Measurements from ENCODE around the gene TOGARAM2.

Gene TOGARAM2

DNA sequence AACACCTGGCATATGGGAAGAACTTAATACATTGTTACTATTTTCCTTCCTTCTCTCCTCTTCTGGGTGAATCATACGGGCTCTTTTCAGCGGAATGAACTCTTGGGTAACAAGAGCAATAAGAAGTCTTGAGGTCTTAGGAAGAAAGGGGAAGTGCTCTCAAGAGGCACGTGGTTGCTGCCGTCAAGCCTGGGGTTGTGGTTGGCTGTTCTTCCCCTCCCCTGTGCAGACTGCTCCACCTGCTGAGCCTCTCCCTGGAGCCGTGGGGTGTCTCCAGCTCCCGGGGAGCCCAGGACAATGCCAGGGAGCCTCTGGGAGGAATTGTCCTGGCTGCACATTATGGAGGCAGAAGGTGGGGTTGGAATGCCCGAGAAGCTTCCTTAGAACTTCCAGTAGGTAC lies 19.4 kb downstream of the TOGARAM2 start:
- no peak for DNase-seq (ENCODE audit: low read depth)

DNA sequence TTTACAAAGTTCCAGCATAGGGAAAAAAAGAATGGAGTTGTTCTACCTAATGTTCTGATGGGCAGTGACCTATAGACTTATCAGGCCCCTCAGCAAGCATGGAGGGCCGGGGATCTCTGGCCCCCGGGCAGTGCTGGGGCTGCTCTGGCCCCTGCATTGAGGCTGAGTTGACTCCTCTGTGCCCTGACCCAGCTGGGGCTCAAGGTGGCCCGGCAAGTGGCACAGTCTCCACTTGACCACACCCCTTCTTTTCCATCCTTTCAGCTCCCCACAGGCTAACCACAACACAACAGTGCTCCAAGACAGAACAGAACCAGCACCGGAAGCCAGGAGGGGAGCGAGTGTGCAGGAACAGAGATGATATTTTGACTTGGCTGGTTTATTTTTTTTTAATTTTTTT lies 19.9 kb downstream of the TOGARAM2 start:
- no peak for DNase-seq (ENCODE audit: low read depth)

DNA sequence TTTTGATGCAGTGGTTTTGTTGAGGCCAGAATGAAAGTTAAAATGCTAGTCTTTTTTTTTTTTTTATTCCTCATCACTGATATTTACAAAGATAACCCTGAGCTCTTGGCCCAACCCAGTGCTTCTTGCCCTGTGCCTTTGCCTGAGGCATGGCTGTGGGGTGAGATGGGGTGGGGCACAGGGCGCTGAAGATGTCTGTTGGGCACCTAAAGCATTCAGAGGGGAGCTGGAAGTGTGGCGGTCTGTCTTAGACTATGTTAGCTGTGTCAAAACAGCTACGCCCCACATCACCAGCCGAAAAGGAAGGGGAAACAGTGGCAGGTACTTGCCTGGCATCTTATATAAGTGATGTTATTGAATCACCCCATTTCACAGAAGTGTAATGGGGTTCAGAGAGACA lies 20.7 kb downstream of the TOGARAM2 start:
- no peak for DNase-seq (ENCODE audit: low read depth)

DNA sequence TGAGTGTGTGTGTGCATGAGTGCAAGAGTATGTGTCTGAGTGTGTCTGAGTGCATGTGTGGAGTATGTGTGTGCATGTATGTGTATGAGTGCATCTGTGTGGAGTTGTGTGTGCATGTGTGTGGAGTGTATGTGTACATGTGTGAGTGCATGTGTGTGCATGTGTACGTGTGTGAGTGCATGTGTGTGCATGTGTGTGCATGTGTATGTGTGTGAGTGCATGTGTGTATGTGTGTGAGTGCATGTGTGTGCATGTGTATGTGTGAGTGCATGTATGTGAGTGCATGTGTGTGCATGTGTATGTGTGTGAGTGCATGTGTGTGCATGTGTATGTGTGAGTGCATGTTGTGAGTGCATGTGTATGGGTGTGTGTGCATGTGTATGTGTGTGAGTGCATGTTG lies 23.7 kb downstream of the TOGARAM2 start:
- no peak for DNase-seq (ENCODE audit: low read depth)

DNA sequence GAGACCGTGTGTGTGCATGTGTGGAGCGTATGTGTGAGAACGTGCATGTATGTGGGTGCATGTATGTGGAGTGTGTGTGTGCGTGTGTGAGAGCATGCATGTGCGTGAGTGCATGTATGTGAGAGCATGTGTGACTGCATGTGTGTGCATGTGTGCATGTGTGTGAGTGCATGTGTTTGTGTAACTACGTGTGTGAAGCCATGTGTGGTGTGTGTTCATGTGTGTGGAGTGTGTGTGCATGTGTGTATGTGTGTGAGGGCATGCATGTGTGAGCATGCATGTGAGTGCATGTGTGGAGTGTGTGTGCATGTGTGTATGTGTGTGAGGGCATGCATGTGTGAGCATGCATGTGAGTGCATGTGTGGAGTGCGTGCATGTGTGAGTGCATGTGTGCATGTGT lies 24.2 kb downstream of the TOGARAM2 start:
- no peak for DNase-seq (ENCODE audit: low read depth)

DNA sequence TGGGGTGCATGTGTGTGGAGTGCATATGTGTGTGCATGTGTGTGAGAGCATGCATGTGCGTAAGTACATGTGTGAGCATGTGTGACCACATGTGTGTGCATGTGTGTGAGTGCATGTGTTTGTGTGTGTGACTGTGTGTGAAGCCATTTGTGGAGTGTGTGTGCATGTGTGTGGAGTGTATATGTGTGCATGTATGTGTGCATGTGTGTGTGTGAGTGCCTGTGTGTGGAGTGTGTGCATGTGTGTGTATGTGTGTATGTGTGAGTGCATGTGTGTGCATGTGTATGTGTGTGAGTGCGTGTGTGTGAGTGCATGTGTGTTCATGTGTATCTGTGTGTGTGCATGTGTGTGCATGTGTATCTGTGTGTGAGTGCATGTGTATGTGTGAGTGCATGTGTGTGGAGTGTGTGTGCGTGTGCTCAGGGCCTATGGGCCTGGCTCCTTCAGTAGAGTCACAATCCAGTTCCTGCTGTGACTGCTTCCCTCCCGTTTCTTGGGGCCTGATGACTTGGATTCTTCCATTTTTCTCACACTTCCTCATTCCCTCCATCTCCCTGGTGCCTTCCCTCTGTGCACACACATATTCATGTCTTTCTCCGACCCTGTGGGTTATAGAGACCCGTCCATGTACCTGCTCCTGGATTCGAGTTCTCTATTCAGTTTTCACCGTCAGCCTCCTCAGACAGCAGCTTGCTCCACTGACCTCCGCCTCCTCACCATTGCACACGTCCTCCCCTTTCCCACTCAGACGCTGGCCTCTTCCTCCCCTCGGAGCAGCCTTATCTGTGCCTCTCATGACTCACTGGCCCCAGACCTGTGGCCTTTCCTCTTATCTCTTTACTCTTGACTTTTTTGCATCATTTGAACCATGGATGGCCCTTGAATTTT lies 25.2 kb downstream of the TOGARAM2 start:
- DNase-seq (ENCODE audit: low read depth), result no peak

DNA sequence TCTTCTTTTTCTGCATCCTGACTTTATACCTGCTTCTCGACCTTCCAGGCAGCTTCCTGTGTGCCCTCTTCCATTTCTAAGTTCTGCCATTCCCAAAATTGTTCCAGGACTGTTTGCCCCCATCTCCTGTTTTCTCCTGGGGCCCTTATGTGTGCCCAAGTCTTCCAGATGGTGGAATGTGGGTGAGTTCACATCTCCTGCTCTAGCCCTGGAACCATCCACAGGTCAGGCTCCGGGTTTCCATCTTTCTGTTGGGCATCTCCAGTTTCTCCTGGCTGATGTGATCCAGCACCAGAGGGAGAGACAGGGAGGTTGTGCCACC lies 25.8 kb downstream of the TOGARAM2 start:
- no peak for DNase-seq (ENCODE audit: low read depth)

DNA sequence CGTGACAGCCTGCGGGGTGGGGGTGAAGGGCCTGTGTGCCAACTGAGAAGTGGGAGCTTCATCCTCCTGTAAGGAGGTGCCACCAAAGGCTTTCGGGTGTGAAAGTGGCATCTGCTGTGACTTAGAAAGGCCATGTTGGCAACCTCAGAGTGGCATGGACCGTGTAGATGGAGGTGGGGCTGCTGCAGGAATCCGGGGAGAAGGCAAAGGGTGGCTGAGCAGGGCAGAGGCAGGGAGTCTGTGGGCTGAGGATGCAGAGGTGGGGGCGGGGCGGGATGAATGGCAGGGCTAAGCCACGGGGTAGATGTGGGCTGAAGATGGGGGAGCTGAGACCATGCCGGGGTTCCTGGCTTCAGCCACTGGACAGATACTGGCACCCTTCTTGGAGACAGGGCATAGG lies 28.2 kb downstream of the TOGARAM2 start:
- DNase-seq (ENCODE audit: low read depth), result no peak

DNA sequence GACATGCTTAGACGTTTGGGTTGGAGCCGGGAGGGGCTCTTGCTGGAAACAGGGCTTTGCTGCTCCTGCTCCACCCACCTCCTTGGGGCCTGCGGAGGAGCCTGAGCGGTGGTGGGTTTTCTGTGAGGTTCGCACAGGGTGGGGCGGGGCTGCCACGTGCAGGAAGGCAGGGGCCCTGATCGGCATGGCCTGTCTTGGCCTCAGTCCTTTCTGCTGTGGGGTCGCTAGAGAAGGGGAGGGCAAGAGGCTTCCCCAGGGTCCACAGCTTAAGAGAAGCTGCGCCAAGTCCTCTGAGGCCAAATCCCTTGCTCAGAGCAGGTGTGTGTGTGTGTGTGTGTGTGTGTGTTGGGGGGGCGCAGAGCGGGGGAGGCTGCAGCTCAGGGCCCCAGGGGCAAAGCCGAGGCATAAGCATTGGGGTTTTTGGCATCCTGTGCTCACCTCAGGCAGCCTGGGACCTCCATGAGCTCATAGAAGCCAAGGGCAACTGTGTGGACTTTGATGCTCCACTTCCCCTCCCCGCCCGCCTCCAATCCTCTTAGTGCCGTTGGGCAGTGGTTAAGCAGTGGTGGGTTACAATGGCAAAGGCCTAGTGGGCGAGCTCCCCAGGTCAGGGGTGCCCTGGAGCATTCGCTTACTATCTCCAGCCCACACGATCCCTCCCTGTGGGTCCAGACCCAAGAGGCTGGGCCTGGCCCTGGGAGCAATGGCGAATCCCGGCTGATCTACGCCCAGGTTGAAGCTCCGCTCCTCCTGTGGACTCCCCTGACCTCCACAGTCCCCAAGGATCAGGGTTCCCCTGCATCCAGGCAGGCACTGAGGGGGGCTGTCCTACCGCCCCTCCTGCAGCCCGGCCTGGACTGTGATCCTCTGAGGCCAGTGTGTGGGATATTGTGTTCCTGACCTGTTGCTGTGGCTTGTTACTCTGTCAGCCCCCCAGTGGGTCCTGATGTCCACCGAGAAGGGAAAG lies 28.9 kb downstream of the TOGARAM2 start:
- no peak for DNase-seq (ENCODE audit: low read depth)

DNA sequence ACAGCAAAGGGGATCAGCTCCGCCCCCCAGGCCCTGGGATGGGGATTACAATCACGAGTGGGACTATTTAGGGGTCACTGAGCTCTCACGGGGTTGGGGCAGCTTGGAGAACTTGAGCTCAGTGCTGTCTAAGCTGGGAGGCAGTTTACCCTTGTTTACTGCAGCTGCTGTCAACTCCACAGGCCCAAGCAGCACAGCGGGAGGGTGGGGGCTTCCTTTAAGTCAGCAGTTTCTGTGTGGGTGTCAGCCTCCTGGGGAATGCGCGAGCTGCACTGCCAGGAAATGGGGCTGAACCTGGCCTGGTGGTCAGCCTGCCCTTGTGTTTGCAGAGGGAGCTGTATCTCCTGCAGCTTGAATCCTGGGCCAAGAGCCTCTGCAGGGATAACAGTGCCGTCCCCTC lies 29.8 kb downstream of the TOGARAM2 start:
- peak; percentile 92 for DNase-seq (ENCODE audit: low read depth)

DNA sequence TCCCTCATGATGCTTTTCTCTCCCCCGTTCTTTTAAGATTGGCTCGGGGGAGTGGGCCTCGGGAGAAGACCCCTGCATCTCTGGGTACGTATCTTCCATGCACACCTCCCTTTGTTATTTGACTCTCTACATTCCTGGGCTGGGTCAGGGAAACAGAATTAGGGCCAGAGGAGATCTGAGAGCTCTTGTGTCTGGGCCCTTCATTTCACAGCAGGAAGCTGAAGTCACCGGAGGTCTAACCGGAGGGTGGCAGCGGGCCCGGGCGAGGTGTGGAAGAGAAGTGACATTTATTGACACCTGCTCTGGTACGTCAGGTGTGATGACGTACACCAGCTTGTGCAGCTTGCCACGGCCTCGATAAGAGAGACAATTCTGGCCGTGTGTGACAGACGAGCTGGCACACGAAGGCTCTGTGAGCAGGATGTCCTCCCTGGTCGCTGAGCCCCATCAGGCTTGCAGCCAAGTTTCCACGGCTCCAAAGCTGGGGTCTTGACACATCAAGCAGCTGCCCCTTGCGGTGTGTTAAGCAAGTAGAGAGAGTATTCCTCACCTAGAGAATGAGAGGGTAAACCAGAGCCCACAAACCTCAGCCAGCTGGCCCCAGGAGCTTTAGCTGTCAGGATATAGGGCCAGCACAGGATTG lies 30.4 kb downstream of the TOGARAM2 start:
- peak; percentile 46 for DNase-seq (ENCODE audit: low read depth)

DNA sequence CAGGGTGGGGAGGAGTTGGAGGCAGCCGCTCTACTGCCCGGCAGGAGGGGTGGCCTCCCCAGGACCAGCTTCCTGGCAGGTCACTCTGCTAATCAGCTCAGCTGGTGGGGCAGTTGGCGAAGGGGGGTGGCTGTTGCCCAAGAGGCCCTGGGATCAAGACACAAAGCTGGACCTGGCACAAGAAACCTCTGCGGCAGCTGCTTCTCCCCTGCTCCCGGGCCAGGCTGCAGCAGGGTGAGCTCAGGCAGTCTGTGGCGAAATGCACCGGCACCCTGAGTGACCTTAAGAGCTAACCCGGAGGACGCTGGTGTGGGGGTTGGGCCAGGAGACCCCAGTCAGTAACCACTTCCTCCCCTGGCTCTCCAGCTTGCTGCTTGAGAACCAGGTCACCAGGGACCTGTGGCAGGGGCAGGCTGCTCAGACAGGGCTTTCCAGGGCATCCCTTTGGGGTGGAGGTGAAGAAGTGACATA lies 31.1 kb downstream of the TOGARAM2 start:
- peak; percentile 53 for DNase-seq (ENCODE audit: low read depth)

DNA sequence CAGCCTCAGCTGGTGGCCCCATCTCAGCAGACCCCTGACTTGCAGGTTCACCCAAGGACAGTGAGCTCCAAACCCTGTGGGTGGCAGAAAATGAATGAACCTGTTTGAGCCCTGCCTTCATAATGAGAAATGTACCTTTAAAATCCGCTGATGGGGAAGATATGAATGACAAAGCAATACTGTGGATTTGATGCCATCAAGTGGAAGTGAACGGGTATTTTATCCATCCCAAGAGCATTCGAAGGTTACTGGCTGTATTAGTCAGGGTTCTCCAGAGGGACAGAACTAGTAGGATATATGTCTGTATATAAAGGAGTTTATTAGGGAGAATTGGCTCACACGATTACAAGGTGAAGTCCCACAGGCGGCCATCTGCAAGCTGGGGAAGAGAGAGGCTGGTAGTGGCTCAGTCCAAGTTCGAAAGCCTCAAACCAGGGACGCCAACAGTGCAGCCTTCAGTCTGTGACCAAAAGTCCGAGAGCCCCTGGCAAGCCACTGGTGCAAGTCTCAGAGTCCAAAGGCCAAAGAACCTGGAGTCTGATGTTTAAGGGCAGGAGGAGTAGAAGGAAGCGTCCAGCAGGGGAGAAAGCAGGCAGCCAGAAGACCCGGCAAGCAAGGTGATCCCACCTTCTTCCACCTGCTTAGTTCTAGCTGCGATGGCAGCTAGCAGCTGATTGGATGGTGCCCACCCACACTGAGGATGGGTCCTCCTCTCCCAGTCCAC lies 32.1 kb downstream of the TOGARAM2 start:
- DNase-seq (ENCODE audit: low read depth), result peak; percentile 33

DNA sequence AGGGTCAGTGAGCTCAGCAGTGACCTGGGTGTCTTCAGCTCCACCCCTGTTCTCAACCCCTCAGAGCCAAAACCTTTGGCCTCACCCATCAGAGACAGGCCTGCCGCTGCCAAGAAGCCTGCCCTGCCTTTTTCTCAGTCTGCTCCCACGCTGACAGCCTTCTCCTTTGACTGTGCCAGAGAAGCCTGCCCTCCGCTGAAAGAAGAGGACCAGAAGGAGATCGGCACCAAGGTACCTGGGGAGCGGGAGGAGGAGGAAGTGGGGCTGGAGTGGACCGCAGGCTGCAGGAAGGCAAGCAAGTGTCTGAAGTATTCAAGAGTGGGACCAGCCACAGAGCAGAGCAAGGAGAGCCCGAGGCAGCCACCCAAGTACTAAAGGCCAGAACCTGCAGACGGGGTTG lies 33.2 kb downstream of the TOGARAM2 start:
- DNase-seq (ENCODE audit: low read depth), result no peak

DNA sequence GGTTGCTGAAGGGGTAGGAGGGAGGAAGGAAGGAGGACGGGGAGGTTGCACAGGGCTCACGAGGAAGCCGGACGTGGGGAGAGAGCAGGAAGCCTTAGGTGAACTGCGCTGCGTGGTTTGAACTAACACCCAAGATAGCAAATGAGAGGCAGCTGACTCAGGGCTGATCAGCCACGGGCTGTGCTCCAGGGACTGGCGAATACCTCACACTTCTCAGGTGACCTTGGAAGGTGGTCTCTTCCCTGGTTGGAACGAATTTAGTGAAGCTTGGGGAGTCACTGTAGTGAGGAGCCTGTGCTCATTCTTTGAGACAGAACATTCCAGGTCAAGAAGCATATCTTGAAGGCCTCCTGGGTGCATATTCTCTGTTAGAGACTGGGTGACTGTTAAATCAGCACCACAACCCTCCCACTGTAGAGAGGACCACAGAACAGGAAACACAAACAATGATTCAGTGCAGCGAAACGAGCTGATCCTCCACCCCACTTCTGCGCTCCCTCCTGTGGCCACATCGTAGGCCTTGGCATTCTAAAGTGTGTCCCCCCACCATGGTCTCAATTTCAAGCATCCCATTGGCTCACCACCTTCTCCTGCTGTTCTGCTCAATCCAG lies 33.8 kb downstream of the TOGARAM2 start:
- DNase-seq (ENCODE audit: low read depth), result peak; percentile 84

DNA sequence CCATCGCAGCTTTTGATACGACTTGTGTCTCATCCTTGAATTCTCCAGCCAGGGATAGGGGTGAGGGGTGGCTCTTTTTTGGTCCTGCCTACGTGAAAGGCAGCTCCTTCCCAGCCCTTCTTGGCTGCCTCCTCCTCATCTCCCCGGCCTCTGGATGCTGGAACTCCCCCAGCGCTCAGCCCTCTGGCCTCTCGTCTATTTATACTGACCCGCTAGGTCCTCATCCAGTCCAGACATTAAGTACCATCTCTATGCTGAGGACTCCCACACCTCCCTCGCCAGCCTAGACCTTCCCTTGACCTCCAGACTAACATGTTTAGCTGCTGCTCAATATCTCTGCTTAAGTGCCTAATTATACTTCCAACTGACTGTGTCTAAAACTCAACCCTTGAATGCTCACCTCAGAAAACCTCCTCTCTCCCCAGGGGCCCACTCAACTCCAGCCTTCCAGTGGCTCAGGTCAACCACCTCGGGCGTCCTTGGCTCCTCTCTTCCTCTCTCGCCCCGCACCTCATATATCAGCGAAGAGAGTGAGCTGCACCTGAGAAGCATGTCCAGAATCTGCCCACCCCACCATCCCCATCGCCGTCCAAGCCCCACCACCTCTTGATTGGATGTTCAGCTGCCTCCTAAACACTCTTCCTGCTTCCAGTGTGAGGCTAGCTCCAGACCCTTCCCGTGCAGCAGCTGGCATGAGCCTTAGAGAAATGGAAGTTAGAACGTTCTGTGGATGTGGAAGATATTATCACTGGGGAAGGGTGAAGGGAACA lies 34.8 kb downstream of the TOGARAM2 start:
- no peak for DNase-seq (ENCODE audit: low read depth)

DNA sequence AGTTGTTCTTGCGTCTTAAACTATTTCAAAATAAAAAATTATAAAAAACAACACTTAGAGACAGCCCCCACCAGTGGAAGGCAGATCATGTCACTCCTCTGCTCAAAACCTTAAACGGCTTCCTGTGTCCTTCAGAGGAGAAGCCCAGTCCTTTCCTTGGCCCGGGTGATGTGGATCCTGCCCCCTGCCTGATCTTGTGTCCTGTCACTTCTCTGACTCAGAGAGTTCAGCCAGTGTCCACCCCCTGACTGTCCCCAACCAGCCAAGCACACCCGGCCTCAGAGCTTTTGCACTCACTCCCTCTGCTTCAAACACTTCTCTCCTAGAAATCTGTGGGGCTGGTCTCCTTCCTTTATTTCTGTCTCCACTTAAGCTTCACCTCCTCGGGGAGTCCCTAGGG lies 35.4 kb downstream of the TOGARAM2 start:
- no peak for DNase-seq (ENCODE audit: low read depth)

DNA sequence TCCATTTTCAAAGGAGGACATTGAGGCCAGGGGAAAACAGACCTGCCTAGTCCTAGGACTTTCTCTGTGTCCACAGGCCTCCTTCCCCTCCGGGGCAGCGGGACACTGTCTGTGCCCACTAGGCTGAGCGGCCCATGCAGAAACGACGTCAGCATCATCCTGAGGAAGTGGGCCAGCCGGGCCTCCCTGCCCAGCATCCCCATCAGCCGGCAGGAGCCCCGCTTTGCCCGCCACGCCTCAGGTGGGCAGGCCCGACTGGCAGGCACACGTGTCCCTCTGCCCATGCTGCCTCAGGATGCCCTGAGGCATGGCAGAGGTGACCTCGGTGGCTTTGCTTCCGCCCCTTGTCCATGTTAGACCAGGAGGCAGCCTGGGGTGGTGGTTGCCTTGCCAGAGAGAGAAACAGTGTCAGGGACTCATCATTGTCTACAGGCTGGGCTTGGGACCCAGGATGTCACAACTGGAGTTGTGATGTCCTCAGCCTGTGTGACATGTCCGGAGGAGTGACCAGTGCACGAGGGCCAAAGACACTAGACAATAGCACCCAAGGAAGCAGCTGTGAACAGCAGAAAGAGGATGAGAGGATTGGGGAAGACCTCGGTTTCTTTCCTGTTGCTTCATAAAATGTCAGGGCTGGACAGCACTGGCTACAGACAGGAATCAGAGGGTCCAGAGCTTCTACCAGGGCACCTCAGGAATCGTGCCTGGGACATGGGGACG lies 36.8 kb downstream of the TOGARAM2 start:
- no peak for DNase-seq (ENCODE audit: low read depth)

DNA sequence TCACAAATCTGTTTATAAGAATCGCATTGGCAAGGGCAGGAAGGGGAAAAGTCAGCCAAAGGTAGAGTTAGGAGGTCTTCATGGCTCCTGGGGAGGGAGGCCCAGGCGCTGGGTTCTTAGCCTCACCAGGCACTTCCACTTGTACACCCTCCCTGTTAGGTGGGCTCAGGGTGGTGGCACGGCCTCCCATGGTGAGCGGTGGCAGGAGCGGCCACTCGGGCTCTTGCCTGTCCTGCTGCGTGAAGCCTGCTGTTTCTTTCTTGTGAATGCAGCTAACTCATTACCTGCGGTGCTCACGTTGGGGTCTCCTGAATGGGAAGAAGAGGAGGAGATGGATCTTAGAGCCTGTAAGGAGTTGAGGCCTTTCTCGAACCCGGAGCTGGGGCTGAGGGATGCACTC lies 40.8 kb downstream of the TOGARAM2 start:
- no peak for DNase-seq (ENCODE audit: low read depth)

DNA sequence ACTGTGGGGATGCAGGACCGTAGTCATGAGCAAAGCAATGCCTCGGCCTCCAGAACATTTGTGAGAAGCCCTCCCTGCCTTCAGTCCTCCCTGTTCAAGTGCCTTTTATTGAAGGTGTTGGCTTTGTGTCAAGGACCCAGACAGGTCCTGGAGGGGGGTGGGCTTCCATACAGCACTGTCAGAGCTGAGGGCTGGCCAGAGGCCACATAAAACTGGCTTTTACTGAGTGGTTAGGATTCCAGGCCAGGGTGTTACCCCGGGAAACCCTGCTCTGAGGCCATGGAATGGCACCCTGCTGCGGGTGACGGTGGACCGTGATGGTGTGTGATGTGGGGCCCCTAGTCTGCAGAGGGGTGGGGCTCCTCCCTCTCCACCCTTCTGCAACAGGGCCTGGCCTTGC lies 41.6 kb downstream of the TOGARAM2 start:
- DNase-seq (ENCODE audit: low read depth), result peak; percentile 26
